ENCODE data around the gene TMEM272. TPM values are rescaled to one million over a fixed set of nuclear protein-coding genes. Genes with fewer than 3 reads are reported as not detected.

TMEM272 gene
- total RNA-seq, 1 experiment from 2014 or later = 0.15 TPM

DNA sequence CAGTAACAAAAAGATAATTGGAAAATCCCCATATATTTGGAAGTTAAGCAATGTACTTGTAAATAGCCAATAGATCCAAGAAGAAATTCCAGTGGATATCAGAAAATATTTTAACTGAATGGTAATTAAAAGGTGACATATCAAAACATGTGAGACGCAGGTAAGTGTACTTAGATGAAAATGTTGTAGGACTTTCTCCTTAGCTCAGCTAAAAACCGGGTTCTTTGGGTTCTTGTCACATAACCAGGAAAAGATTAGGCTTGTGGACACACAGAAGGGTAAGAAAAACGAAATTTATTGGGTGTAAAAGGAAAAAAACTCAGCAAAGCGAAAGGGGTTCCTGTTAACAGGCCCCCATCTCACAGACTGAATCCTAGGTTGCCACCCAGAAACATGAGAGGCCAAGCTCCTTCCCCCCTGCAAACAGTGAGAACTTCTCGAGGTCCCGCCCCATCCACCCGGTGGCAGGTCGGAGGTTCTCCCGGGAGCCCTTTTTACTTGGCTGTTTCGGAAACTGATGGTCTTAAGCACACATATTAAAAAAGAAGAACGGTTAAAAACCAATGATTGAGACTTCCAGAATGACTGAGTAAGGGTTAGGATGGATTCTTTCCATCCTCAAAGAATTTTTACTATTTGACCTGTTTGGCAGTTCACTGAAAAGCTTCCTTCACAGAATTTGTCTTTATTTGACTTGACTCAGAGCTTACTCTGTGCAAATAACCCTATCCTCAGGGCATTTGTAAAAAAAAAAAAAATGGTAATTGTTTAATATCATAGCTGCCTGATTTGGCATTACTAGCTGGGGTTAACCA is 13.7 kb upstream of the TMEM272 start:
- no peaks in the 10 kb centered on the region for H3K27me3 ChIP-seq (ENCODE audit: control insufficient read depth, insufficient read depth, low read length)
- POLR2A ChIA-PET = no interaction called here
- CTCF ChIA-PET = no interaction called here
- no peak for DNase-seq (ENCODE audit: low read depth, low spot score)
- in situ Hi-C loops (cut with HindIII; ENCODE audit: low pct_unique_long_range_greater_than_20kb, low sequenced_read_pairs) = no loop called here
- H3K4me1 ChIP-seq (ENCODE audit: control insufficient read depth, insufficient read depth, low read length) = peaks cover 3% of the 10 kb centered on the region; the same call in 1 of the 2 replicates
- H3K9me3 ChIP-seq (ENCODE audit: control insufficient read depth, insufficient read depth, low read depth, low read length) = no peaks in the 10 kb centered on the region
- no peaks in the 10 kb centered on the region for H3K36me3 ChIP-seq (ENCODE audit: control insufficient read depth, insufficient read depth, low read length)
- intact Hi-C loops (cut with micrococcal nuclease; ENCODE audit: unreplicated experiment) = no loop called here
- no TSS peak for BruUV-seq (replicated peaks)
- H3K27ac ChIP-seq (ENCODE audit: low read length) = no peak overlapping the region
- TF ChIP-seq SIN3A (IDR thresholded peaks at IDR 0.05; ENCODE audit: borderline replicate concordance, insufficient read depth, low read depth, low read length) (no peak), POLR2AphosphoS5 (IDR thresholded peaks at IDR 0.05; ENCODE audit: low read depth, low read length) (no peak), TCF7L2 (IDR thresholded peaks at IDR 0.05; ENCODE audit: low read depth, low read length) (no peak)
- TF ChIP-seq, protein P1, sequence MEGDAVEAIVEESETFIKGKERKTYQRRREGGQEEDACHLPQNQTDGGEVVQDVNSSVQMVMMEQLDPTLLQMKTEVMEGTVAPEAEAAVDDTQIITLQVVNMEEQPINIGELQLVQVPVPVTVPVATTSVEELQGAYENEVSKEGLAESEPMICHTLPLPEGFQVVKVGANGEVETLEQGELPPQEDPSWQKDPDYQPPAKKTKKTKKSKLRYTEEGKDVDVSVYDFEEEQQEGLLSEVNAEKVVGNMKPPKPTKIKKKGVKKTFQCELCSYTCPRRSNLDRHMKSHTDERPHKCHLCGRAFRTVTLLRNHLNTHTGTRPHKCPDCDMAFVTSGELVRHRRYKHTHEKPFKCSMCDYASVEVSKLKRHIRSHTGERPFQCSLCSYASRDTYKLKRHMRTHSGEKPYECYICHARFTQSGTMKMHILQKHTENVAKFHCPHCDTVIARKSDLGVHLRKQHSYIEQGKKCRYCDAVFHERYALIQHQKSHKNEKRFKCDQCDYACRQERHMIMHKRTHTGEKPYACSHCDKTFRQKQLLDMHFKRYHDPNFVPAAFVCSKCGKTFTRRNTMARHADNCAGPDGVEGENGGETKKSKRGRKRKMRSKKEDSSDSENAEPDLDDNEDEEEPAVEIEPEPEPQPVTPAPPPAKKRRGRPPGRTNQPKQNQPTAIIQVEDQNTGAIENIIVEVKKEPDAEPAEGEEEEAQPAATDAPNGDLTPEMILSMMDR (IDR thresholded peaks at IDR 0.05) = no peak
- TF ChIP-seq, protein P2, sequence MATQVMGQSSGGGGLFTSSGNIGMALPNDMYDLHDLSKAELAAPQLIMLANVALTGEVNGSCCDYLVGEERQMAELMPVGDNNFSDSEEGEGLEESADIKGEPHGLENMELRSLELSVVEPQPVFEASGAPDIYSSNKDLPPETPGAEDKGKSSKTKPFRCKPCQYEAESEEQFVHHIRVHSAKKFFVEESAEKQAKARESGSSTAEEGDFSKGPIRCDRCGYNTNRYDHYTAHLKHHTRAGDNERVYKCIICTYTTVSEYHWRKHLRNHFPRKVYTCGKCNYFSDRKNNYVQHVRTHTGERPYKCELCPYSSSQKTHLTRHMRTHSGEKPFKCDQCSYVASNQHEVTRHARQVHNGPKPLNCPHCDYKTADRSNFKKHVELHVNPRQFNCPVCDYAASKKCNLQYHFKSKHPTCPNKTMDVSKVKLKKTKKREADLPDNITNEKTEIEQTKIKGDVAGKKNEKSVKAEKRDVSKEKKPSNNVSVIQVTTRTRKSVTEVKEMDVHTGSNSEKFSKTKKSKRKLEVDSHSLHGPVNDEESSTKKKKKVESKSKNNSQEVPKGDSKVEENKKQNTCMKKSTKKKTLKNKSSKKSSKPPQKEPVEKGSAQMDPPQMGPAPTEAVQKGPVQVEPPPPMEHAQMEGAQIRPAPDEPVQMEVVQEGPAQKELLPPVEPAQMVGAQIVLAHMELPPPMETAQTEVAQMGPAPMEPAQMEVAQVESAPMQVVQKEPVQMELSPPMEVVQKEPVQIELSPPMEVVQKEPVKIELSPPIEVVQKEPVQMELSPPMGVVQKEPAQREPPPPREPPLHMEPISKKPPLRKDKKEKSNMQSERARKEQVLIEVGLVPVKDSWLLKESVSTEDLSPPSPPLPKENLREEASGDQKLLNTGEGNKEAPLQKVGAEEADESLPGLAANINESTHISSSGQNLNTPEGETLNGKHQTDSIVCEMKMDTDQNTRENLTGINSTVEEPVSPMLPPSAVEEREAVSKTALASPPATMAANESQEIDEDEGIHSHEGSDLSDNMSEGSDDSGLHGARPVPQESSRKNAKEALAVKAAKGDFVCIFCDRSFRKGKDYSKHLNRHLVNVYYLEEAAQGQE (IDR thresholded peaks at IDR 0.05; ENCODE audit: insufficient read depth in 1 of 2, low read depth in 2 of 2, low read length in 1 of 2) = no peak
- peak; percentile 82 for ATAC-seq
- peak overlapping the region in 1 of 2 experiments; percentile 26; a peak in 2 of 4 replicates for H3K4me3 ChIP-seq (ENCODE audit: low read depth in 2 of 2, low read length in 2 of 2)

DNA sequence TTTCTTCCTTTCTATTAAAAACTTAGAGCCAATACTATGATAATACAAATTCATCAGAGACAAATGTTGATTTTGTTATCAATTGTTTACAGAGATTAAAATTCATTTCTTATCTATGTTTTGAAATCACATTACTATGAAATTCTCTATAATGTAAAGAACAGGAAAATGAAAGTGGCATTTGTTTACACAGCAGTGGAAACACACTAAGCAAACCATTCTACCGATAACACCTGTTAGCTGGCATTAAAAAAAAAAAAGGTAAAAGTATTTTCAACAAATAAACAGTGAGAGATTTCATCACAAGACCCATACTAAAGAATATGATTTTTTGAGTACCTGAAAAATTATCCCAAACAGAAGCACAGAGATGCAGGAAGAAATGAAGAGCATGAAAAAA is 12.0 kb upstream of the TMEM272 start:
- ATAC-seq (no peak), DNase-seq (ENCODE audit: low read depth, low spot score) (no peak)
- ChIA-PET POLR2A (no interaction called here), CTCF (no interaction called here)
- TF ChIP-seq POLR2AphosphoS5 (IDR thresholded peaks at IDR 0.05; ENCODE audit: low read depth, low read length) = no peak
- TF ChIP-seq, protein P1 (IDR thresholded peaks at IDR 0.05) = no peak
- TF ChIP-seq TCF7L2 (IDR thresholded peaks at IDR 0.05; ENCODE audit: low read depth, low read length) = no peak
- no TSS peak for BruUV-seq (replicated peaks)
- intact Hi-C loops (cut with micrococcal nuclease; ENCODE audit: unreplicated experiment) (no loop called here), in situ Hi-C loops (cut with HindIII; ENCODE audit: low pct_unique_long_range_greater_than_20kb, low sequenced_read_pairs) (no loop called here)
- no peaks in the 10 kb centered on the region for H3K9me3 ChIP-seq (ENCODE audit: control insufficient read depth, insufficient read depth, low read depth, low read length)
- no peak overlapping the region for H3K27ac ChIP-seq (ENCODE audit: low read length)
- no peaks in the 10 kb centered on the region for H3K36me3 ChIP-seq (ENCODE audit: control insufficient read depth, insufficient read depth, low read length)
- H3K4me3 ChIP-seq (ENCODE audit: low read depth in 2 of 2, low read length in 2 of 2) = no peak overlapping the region
- H3K4me1 ChIP-seq (ENCODE audit: control insufficient read depth, insufficient read depth, low read length) = peaks cover 3% of the 10 kb centered on the region; the same call in 1 of the 2 replicates
- no peaks in the 10 kb centered on the region for H3K27me3 ChIP-seq (ENCODE audit: control insufficient read depth, insufficient read depth, low read length)

Data from Panc1 (cell line).